GM21381 (cell line): ENCODE data around the gene BEX3.

ENCODE experiments used
- ATAC-seq: cut with Tn5 transposase; IDR thresholded peaks from one replicate; pipeline ENCODE4 v1.9.1; 2021; ENCODE audit warnings: mild to moderate bottlenecking, moderate library complexity; ENCODE audit not compliant: unreplicated experiment

The BEX3 gene

GRCh38 chrX:103417933-103418332 is 41.6 kb downstream of the BEX3 start:
- ATAC-seq: no peak

DNA sequence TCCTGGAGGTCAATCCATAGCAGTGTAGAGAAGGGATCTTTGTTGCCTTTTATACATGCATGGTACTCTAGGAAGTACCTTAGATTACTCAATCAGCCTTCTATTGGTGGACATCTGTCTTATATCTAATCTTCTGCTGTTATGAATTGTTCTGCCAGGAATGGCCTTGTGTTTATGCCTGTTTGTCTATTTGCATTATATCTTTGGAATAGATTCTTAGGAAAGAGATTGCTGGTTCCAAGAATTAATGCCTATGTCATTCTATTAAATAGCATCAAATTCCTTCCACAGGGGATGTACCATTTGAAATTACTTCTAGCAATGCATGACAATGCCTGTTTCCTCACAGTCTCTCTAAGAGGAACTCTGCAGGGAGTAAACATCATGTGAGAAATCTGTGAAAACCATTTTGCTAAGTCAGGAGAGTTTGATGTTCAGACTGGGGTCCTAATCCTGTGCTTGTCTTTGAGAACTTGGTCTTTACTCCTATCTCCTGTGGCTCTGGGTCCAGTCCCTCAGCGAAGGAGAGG is 42.5 kb downstream of the BEX3 start:
- ATAC-seq: no peak

- no peak for ATAC-seq
Measured at GRCh38 chrX:103423955-103424638, 47.8 kb downstream of the BEX3 start.
